Measurements from ENCODE around the gene CCNL1.

DNA sequence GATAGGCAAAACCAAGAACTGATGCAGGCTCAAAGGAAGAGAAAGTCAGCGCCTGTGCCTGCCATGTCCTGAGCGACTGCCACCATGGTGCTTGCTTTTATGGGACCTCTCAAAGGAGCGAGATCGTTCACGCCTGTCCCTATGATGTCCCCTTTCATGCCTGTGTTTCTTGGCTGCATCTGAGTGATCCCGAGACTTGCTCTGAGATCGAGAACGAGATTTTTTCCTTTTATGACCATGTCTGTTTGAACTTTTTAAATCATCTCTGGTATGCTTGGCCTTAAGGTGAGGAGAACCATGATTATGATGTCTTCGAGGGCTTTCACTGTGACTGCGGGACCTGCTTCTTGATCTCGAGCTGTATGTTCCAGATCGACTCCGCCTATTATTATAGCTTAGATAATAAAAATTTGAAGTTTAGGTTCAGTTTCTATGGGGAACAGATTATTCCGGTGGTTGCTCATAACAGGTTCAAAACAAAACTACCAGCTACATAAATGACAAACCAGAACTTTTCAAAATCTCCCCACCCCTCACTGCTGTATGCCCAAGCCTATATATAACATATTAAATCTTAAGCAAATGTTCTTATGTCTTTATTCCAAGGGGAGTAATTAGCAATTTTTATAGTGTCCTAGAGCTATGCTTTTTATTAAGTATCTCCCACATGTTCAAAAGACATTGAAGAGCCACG is 11.6 kb downstream of the CCNL1 start:
- TF ChIP-seq POLR2AphosphoS5 (IDR thresholded peaks at IDR 0.05; ENCODE audit: low read depth, low read length) (no peak), SIN3A (IDR thresholded peaks at IDR 0.05; ENCODE audit: borderline replicate concordance, insufficient read depth, low read length) (no peak), REST (IDR thresholded peaks at IDR 0.05; ENCODE audit: insufficient read depth in 1 of 2, low read depth in 2 of 2, low read length in 2 of 2) (no peak), TAF1 (IDR thresholded peaks at IDR 0.05; ENCODE audit: borderline replicate concordance, insufficient read depth, low read length) (no peak)
